HEK293 (cell line): ENCODE data around the gene APOC1.
A peak's percentile ranks its signal among the peaks of the same experiment; 100 is the strongest.
"Not testable (repeated sequence)": the region's sequence is repeated elsewhere in the genome, so short reads cannot be mapped to it uniquely, and the experiment has no call there.

Source experiments
- CTCF ChIA-PET: fragments of 350-600 bp; formaldehyde crosslinking; extraction: SDS; loops from one replicate; lab custom pipeline; 2021; ENCODE audit warnings: antibody characterized with exemption; lab: Yijun Ruan, JAX
- POLR2A ChIA-PET: fragments of 300-600 bp; formaldehyde crosslinking; extraction: SDS; loops from one replicate; lab custom pipeline; 2020; ENCODE audit warnings: antibody characterized with exemption, inconsistent platforms; lab: Yijun Ruan, JAX
- H3K27ac ChIP-seq: fragments of 200-500 bp; sonication (Bioruptor generic); 2 replicates; pipeline ENCODE4 v1.5.1; 2014; ENCODE audit warnings: low read depth, low read length, control low read depth, inconsistent platforms; ENCODE audit errors: extremely low read depth
- H3K36me3 ChIP-seq, 2 experiments: fragments of 200-500 bp in 1 of 2; sonication (Bioruptor generic) in 1 of 2; 1 replicate in 1 of 2; 2 replicates in 1 of 2; pipeline ENCODE4 v1.5.1; 2014 to 2017; ENCODE audit warnings: inconsistent platforms in 2 of 2, low read length in 2 of 2; ENCODE audit not compliant: control insufficient read depth in 2 of 2, insufficient read depth in 1 of 2
- H3K4me1 ChIP-seq: fragments of 200-500 bp; sonication (Bioruptor generic); 2 replicates; pipeline ENCODE4 v1.5.1; 2014; ENCODE audit warnings: mild to moderate bottlenecking, low read length, inconsistent platforms; ENCODE audit not compliant: control insufficient read depth, insufficient read depth
- H3K4me3 ChIP-seq: 2 replicates; pipeline ENCODE4 v1.5.1; 2011; ENCODE audit warnings: low read depth, mild to moderate bottlenecking, control low read depth, low read length, moderate library complexity
- H3K9me3 ChIP-seq: fragments of 200-500 bp; sonication (Bioruptor generic); 2 replicates; pipeline ENCODE4 v1.5.1; 2014; ENCODE audit warnings: low read depth, low read length, inconsistent platforms; ENCODE audit not compliant: control insufficient read depth, insufficient read depth
- ATF2 ChIP-seq: fragments of 450-650 bp; formaldehyde crosslinking; IDR thresholded peaks from 2 replicates; pipeline ENCODE4 v1.5.1; 2016; ENCODE audit warnings: missing biosample characterization, missing genetic modification characterization, low read depth
- EGR2 ChIP-seq: fragments of 450-650 bp; formaldehyde crosslinking; IDR thresholded peaks from 2 replicates; pipeline ENCODE4 v1.5.1; 2016; ENCODE audit warnings: low read depth, missing biosample characterization, missing genetic modification characterization
- GLIS1 ChIP-seq: fragments of 450-650 bp; formaldehyde crosslinking; IDR thresholded peaks from 2 replicates; pipeline ENCODE4 v1.5.1; 2016; ENCODE audit warnings: missing biosample characterization, missing genetic modification characterization
- GLIS2 ChIP-seq: fragments of 450-650 bp; formaldehyde crosslinking; IDR thresholded peaks from 2 replicates; pipeline ENCODE4 v1.5.1; 2016; ENCODE audit warnings: missing biosample characterization, missing genetic modification characterization
- KLF9 ChIP-seq: fragments of 450-650 bp; formaldehyde crosslinking; IDR thresholded peaks from 2 replicates; pipeline ENCODE4 v1.5.1; 2016; ENCODE audit warnings: missing biosample characterization, missing genetic modification characterization, low read depth
- SCRT2 ChIP-seq: fragments of 450-650 bp; formaldehyde crosslinking; IDR thresholded peaks from 2 replicates; pipeline ENCODE4 v1.5.1; 2016; ENCODE audit warnings: missing biosample characterization, missing genetic modification characterization
- SP2 ChIP-seq: fragments of 450-650 bp; formaldehyde crosslinking; IDR thresholded peaks from 2 replicates; pipeline ENCODE4 v1.5.1; 2016; ENCODE audit warnings: missing biosample characterization, missing genetic modification characterization
- SP3 ChIP-seq: fragments of 450-650 bp; formaldehyde crosslinking; IDR thresholded peaks from 2 replicates; pipeline ENCODE4 v1.5.1; 2016; ENCODE audit warnings: missing biosample characterization, missing genetic modification characterization
- ZBTB10 ChIP-seq: fragments of 450-650 bp; formaldehyde crosslinking; IDR thresholded peaks from 2 replicates; pipeline ENCODE4 v1.5.1; 2016; ENCODE audit warnings: missing biosample characterization, missing genetic modification characterization
- ZBTB17 ChIP-seq: fragments of 450-650 bp; formaldehyde crosslinking; IDR thresholded peaks from 2 replicates; pipeline ENCODE4 v1.5.1; 2016; ENCODE audit warnings: missing biosample characterization, missing genetic modification characterization
- ZBTB20 ChIP-seq: fragments of 450-650 bp; formaldehyde crosslinking; IDR thresholded peaks from 2 replicates; pipeline ENCODE4 v1.5.1; 2016; ENCODE audit warnings: missing biosample characterization, missing genetic modification characterization
- ZBTB26 ChIP-seq: fragments of 450-650 bp; formaldehyde crosslinking; optimal IDR thresholded peaks from 2 replicates; pipeline ENCODE3; 2016; ENCODE audit warnings: missing biosample characterization, mild to moderate bottlenecking, missing genetic modification characterization
- ZFHX2 ChIP-seq: fragments of 450-650 bp; formaldehyde crosslinking; conservative IDR thresholded peaks from 2 replicates; pipeline ENCODE4 v1.5.1; 2016; ENCODE audit warnings: missing biosample characterization, missing genetic modification characterization
- ZNF335 ChIP-seq: fragments of 450-650 bp; formaldehyde crosslinking; conservative IDR thresholded peaks from 2 replicates; pipeline ENCODE4 v1.5.1; 2016; ENCODE audit warnings: missing biosample characterization, missing genetic modification characterization
- ZNF398 ChIP-seq: fragments of 450-650 bp; formaldehyde crosslinking; IDR thresholded peaks from 2 replicates; pipeline ENCODE4 v1.5.1; 2017; ENCODE audit warnings: missing biosample characterization, missing genetic modification characterization
- ZNF561 ChIP-seq: fragments of 450-650 bp; IDR thresholded peaks from 2 replicates; pipeline ENCODE4 v1.5.1; 2018; ENCODE audit warnings: missing biosample characterization, missing genetic modification characterization, borderline replicate concordance
- ZXDB ChIP-seq: fragments of 450-650 bp; formaldehyde crosslinking; IDR thresholded peaks from 2 replicates; pipeline ENCODE4 v1.5.1; 2016; ENCODE audit warnings: missing biosample characterization, missing genetic modification characterization

The APOC1 gene

GRCh38 chr19:44914433-44915206 lies at the start of gene APOC1:
Gene APOC1 (plus strand): TSS chr19:44914608. CDS start chr19:44914892, 284 bp downstream.
- H3K27ac ChIP-seq, result peak within 1 kb of the TSS; percentile 47; the same call in 1 of the 2 replicates
- H3K36me3 ChIP-seq, result not testable (repeated sequence)

More at GRCh38 chr19:44914433-44915206, at the start of gene APOC1:
- CTCF ChIA-PET, result interaction anchor here (0.6 to 5.0 kb wide), 6 partner anchors 11 to 344 kb away, joined by 3 to 21 read pairs (median 3); no protein-coding TSS in a partner anchor
- POLR2A ChIA-PET, result interaction anchor here (0.6 to 2.1 kb wide), 4 partner anchors 25 to 104 kb away, joined by 4 to 10 read pairs (median 6); no protein-coding TSS in a partner anchor
- H3K9me3 ChIP-seq, result not testable (repeated sequence)
- TF ChIP-seq KLF9 (tag by site-specific recombination) (peak; percentile 68), EGR2 (tag by site-specific recombination) (peak; percentile 79), ZNF335 (tag by site-specific recombination) (peak; percentile 93), ZBTB10 (tag by site-specific recombination) (peak; percentile 12; the same call in 1 of the 2 replicates), ZBTB20 (tag by site-specific recombination) (peak; percentile 82), ZXDB (tag by site-specific recombination) (0 out of 2 replicates have a peak, but pooled peaks have one; percentile 38), ZBTB17 (tag by site-specific recombination) (0 out of 2 replicates have a peak, but pooled peaks have one; percentile 29), SP2 (0 out of 2 replicates have a peak, but pooled peaks have one; percentile 9), ZFHX2 (tag by site-specific recombination) (peak; percentile 81), ZBTB26 (tag by site-specific recombination) (peak; percentile 1), ZNF561 (tag by site-specific recombination) (0 out of 2 replicates have a peak, but pooled peaks have one; percentile 8), ZNF398 (tag by site-specific recombination) (0 out of 2 replicates have a peak, but pooled peaks have one; percentile 58), ATF2 (peak; percentile 94), GLIS1 (peak; percentile 71), SP3 (tag by site-specific recombination) (peak; percentile 37; the same call in 1 of the 2 replicates), SCRT2 (tag by site-specific recombination) (0 out of 2 replicates have a peak, but pooled peaks have one; percentile 10), GLIS2 (peak; percentile 79)
- TF ChIP-seq, all 188 proteins: peak for 17; not testable (repeated sequence) for 171
- H3K4me1 ChIP-seq, result not testable (repeated sequence)
- H3K4me3 ChIP-seq, result peak within 1 kb of the TSS; percentile 35
